HepG2 (cell line): ENCODE data around the gene TTPAL. TPM values are rescaled to one million over a fixed set of nuclear protein-coding genes. Genes with fewer than 3 reads are reported as not detected.

Source experiments
- FOXP1 ChIP-seq, 2 experiments: fragments of 450-650 bp in 1 of 2; IDR thresholded peaks; 2 replicates each; pipeline ENCODE4 v1.6.1; 2017 to 2018; ENCODE audit warnings: antibody characterized with exemption in 1 of 2
- KDM4B ChIP-seq: sonication (generic); formaldehyde crosslinking; IDR thresholded peaks from 2 replicates; pipeline ENCODE4 v1.4.0; 2020; ENCODE audit warnings: missing genetic modification reagents
- KLF12 ChIP-seq: sonication (generic); formaldehyde crosslinking; IDR thresholded peaks from 2 replicates; pipeline ENCODE4 v1.4.0; 2020; ENCODE audit warnings: missing genetic modification reagents, borderline replicate concordance
- KLF15 ChIP-seq: sonication (generic); formaldehyde crosslinking; IDR thresholded peaks from 2 replicates; pipeline ENCODE4 v1.8.1; 2023; ENCODE audit warnings: borderline replicate concordance, mild to moderate bottlenecking, inconsistent platforms, missing genetic modification reagents, mixed read lengths
- MBD4 ChIP-seq: IDR thresholded peaks from 2 replicates; pipeline ENCODE4 v1.6.1; 2012; ENCODE audit warnings: low read length, inconsistent platforms, borderline replicate concordance
- MTA1 ChIP-seq: sonication (generic); formaldehyde crosslinking; IDR thresholded peaks from 2 replicates; pipeline ENCODE4 v1.4.0; 2020; ENCODE audit warnings: missing genetic modification reagents, mild to moderate bottlenecking, borderline replicate concordance
- MTF1 ChIP-seq: sonication (generic); formaldehyde crosslinking; IDR thresholded peaks from 2 replicates; pipeline ENCODE4 v1.5.0; 2020; ENCODE audit warnings: missing genetic modification reagents
- NCOA1 ChIP-seq: sonication (generic); formaldehyde crosslinking; IDR thresholded peaks from 2 replicates; pipeline ENCODE4 v1.9.0; 2021; ENCODE audit warnings: missing genetic modification reagents
- NFRKB ChIP-seq: fragments of 450-650 bp; IDR thresholded peaks from 2 replicates; pipeline ENCODE4 v1.6.1; 2017
- POLR2G ChIP-seq: fragments of 200-400 bp; formaldehyde crosslinking; IDR thresholded peaks from 2 replicates; pipeline ENCODE4 v1.6.1; 2018; ENCODE audit warnings: mild to moderate bottlenecking, low read depth, low read length, moderate library complexity
- SRY ChIP-seq: sonication (generic); formaldehyde crosslinking; IDR thresholded peaks from 2 replicates; pipeline ENCODE4 v1.8.0; 2022; ENCODE audit warnings: mild to moderate bottlenecking, missing genetic modification reagents
- ZNF432 ChIP-seq: sonication (generic); formaldehyde crosslinking; IDR thresholded peaks from 2 replicates; pipeline ENCODE4 v1.5.0; 2020; ENCODE audit warnings: missing genetic modification reagents, mild to moderate bottlenecking, borderline replicate concordance
- ZNF724P ChIP-seq: sonication (generic); formaldehyde crosslinking; IDR thresholded peaks from 2 replicates; pipeline ENCODE4 v1.8.0; 2022; ENCODE audit warnings: missing genetic modification reagents, borderline replicate concordance
- polyA plus RNA-seq, 8 experiments: library from polyadenylated mRNA; depleted of rRNA in 3 of 8; stranded (reverse) in 7 of 8; unstranded in 1 of 8; fragments of >200 nt; fragmentation: Illumina TruSeq in 4 of 8; extraction: Trizol in 4 of 8; gene quantifications; 2 replicates each; pipeline versions ENCODE4 v1.2.1 to v1.2.3, GENCODE V29; 2011 to 2016; ENCODE audit warnings: low read depth in 4 of 8, missing spikeins in 1 of 8, mixed read lengths in 1 of 8; ENCODE audit not compliant: insufficient read depth in 1 of 8
- total RNA-seq, 5 experiments: library from RNA; depleted of rRNA; stranded (reverse); fragments of >200 nt; fragmentation: Illumina TruSeq; extraction: Trizol; gene quantifications; 2 replicates each; pipeline ENCODE4 v1.2.3, GENCODE V29; 2016; ENCODE audit warnings: low read depth in 1 of 5
- TF ChIP-seq, protein P1 (sequence below): sonication (generic); formaldehyde crosslinking; IDR thresholded peaks from 2 replicates; pipeline ENCODE4 v1.4.0; 2020; ENCODE audit warnings: missing genetic modification reagents, borderline replicate concordance
- TF ChIP-seq, protein P2 (sequence below): sonication (generic); formaldehyde crosslinking; IDR thresholded peaks from 2 replicates; pipeline ENCODE4 v1.4.0; 2020; ENCODE audit warnings: missing genetic modification reagents, borderline replicate concordance
- TF ChIP-seq, protein P3 (sequence below): sonication (generic); formaldehyde crosslinking; IDR thresholded peaks from 2 replicates; pipeline ENCODE4 v1.8.0; 2022; ENCODE audit warnings: mild to moderate bottlenecking, missing genetic modification reagents, moderate library complexity
- TF ChIP-seq, protein P4 (sequence below): IDR thresholded peaks from 2 replicates; pipeline ENCODE4 v1.6.1; 2016; ENCODE audit warnings: low read depth
- TF ChIP-seq, protein P5 (sequence below): sonication (generic); formaldehyde crosslinking; IDR thresholded peaks from 2 replicates; pipeline ENCODE4 v1.5.0; 2020; ENCODE audit warnings: missing genetic modification reagents

Gene TTPAL
- total and polyA plus RNA-seq, 2 of the 13 experiments (the other 11 are each of a cell fraction or from before 2014, with no cell fraction given), result 4.3 to 18.8 TPM

DNA sequence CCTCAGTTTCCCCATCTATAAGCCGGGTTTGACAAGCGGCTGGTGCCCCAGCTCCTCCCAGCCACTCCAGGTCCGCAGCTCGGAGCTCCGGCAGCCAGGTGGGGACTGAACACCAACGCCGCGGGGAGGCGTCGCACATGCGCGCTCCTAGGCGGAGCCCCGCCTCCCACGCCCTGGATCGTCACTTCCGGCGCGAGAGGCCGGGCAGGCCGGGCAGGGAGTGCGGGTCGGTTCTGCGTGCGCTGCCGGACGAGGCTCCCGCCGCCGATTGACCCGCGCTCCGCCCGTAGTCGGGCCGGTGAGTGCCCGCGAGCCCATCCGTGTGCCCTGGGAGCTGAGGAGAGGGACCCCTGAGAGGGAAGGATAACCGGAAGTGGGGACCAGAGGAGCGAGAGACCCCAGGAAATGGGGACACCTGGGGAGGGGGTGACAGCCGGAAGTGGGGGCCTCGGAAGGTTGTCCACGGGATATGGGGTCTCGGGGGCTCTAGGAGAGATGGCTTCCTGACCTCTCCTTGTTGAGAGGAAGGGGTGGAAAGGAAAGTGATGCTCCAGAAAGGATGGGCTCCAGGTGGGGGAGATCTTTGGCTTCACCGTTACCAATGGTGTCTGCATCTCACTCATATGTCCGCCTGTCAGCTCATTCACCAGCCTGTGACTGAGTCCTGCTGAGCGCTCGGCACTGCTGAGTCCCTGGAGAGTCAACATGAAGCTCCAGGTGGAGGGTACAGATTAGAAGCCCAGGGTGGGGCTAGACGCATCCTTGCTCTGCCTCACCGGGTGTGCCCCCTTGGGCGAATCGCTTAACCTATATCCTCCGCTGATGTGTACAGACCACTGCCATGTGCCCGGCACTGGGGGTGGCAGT is at the start of gene TTPAL (continued):
- TF ChIP-seq, protein P1, sequence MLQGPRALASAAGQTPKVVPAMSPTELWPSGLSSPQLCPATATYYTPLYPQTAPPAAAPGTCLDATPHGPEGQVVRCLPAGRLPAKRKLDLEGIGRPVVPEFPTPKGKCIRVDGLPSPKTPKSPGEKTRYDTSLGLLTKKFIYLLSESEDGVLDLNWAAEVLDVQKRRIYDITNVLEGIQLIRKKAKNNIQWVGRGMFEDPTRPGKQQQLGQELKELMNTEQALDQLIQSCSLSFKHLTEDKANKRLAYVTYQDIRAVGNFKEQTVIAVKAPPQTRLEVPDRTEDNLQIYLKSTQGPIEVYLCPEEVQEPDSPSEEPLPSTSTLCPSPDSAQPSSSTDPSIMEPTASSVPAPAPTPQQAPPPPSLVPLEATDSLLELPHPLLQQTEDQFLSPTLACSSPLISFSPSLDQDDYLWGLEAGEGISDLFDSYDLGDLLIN (CRISPR knock-in tag), result peak; percentile 70; the same call in 1 of the 2 replicates
- TF ChIP-seq MBD4, result no peak
- no peak for TF ChIP-seq ZNF432 (CRISPR knock-in tag)
- TF ChIP-seq NFRKB, result no peak
- TF ChIP-seq KDM4B (CRISPR knock-in tag), result peak; percentile 95; the same call in 1 of the 2 replicates
- peak; percentile 98 for TF ChIP-seq SRY (CRISPR knock-in tag)
- TF ChIP-seq, protein P2, sequence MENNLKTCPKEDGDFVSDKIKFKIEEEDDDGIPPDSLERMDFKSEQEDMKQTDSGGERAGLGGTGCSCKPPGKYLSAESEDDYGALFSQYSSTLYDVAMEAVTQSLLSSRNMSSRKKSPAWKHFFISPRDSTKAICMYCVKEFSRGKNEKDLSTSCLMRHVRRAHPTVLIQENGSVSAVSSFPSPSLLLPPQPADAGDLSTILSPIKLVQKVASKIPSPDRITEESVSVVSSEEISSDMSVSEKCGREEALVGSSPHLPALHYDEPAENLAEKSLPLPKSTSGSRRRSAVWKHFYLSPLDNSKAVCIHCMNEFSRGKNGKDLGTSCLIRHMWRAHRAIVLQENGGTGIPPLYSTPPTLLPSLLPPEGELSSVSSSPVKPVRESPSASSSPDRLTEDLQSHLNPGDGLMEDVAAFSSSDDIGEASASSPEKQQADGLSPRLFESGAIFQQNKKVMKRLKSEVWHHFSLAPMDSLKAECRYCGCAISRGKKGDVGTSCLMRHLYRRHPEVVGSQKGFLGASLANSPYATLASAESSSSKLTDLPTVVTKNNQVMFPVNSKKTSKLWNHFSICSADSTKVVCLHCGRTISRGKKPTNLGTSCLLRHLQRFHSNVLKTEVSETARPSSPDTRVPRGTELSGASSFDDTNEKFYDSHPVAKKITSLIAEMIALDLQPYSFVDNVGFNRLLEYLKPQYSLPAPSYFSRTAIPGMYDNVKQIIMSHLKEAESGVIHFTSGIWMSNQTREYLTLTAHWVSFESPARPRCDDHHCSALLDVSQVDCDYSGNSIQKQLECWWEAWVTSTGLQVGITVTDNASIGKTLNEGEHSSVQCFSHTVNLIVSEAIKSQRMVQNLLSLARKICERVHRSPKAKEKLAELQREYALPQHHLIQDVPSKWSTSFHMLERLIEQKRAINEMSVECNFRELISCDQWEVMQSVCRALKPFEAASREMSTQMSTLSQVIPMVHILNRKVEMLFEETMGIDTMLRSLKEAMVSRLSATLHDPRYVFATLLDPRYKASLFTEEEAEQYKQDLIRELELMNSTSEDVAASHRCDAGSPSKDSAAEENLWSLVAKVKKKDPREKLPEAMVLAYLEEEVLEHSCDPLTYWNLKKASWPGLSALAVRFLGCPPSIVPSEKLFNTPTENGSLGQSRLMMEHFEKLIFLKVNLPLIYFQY, result peak; percentile 96
- TF ChIP-seq KLF12, result peak; percentile 74; the same call in 1 of the 2 replicates
- TF ChIP-seq MTF1 (CRISPR knock-in tag), result no peak
- no peak for TF ChIP-seq KLF15 (CRISPR knock-in tag)
- TF ChIP-seq ZNF724P, result peak; percentile 90; the same call in 1 of the 2 replicates
- no peak for TF ChIP-seq NCOA1 (CRISPR knock-in tag)
- TF ChIP-seq, protein P3, sequence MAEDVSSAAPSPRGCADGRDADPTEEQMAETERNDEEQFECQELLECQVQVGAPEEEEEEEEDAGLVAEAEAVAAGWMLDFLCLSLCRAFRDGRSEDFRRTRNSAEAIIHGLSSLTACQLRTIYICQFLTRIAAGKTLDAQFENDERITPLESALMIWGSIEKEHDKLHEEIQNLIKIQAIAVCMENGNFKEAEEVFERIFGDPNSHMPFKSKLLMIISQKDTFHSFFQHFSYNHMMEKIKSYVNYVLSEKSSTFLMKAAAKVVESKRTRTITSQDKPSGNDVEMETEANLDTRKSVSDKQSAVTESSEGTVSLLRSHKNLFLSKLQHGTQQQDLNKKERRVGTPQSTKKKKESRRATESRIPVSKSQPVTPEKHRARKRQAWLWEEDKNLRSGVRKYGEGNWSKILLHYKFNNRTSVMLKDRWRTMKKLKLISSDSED (CRISPR knock-in tag), result no peak
- TF ChIP-seq, protein P4, sequence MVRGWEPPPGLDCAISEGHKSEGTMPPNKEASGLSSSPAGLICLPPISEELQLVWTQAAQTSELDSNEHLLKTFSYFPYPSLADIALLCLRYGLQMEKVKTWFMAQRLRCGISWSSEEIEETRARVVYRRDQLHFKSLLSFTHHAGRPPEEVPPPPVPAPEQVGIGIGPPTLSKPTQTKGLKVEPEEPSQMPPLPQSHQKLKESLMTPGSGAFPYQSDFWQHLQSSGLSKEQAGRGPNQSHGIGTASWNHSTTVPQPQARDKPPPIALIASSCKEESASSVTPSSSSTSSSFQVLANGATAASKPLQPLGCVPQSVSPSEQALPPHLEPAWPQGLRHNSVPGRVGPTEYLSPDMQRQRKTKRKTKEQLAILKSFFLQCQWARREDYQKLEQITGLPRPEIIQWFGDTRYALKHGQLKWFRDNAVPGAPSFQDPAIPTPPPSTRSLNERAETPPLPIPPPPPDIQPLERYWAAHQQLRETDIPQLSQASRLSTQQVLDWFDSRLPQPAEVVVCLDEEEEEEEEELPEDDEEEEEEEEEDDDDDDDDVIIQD (CRISPR knock-in tag), result peak; percentile 80; the same call in 1 of the 2 replicates
- peak; percentile 100 for TF ChIP-seq POLR2G
- TF ChIP-seq FOXP1 (IDR thresholded peaks at IDR 0.05), result no peak
- no peak for TF ChIP-seq FOXP1 (CRISPR knock-in tag; IDR thresholded peaks at IDR 0.05)
- TF ChIP-seq, protein P5, sequence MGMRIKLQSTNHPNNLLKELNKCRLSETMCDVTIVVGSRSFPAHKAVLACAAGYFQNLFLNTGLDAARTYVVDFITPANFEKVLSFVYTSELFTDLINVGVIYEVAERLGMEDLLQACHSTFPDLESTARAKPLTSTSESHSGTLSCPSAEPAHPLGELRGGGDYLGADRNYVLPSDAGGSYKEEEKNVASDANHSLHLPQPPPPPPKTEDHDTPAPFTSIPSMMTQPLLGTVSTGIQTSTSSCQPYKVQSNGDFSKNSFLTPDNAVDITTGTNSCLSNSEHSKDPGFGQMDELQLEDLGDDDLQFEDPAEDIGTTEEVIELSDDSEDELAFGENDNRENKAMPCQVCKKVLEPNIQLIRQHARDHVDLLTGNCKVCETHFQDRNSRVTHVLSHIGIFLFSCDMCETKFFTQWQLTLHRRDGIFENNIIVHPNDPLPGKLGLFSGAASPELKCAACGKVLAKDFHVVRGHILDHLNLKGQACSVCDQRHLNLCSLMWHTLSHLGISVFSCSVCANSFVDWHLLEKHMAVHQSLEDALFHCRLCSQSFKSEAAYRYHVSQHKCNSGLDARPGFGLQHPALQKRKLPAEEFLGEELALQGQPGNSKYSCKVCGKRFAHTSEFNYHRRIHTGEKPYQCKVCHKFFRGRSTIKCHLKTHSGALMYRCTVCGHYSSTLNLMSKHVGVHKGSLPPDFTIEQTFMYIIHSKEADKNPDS (CRISPR knock-in tag), result no peak
- peak; percentile 96; the same call in 1 of the 2 replicates for TF ChIP-seq MTA1 (CRISPR knock-in tag)
